ENCODE measurements around the gene NAA60.
A peak's percentile ranks its signal among the peaks of the same experiment; 100 is the strongest.
"Not testable (repeated sequence)": the region's sequence is repeated elsewhere in the genome, so short reads cannot be mapped to it uniquely, and the experiment has no call there.

The NAA60 gene

DNA sequence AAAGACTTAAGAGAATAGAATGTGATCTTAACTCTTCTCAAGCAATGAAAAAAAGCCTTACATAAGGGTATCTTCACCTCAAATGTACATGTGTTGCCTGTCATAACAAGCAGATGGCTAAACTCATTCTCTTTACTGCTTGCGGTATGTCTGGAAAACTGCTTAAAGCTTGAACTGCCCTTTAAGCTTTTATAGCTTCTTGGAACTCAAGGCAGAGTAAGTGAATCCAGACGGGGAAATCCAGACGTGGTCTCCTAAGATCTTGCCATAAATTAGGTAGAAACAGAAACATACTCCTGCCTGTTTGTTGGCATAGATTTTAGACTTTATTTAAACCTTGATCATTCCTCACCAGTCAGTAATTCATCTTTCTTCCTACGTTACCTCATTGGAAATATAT is 76.9 kb downstream of the NAA60 start:
- peaks cover 2% of the 10 kb centered on the region for H3K36me3 ChIP-seq (ENCODE audit: control insufficient read depth, insufficient read depth, low read length)
- no peaks in the 10 kb centered on the region for H3K79me2 ChIP-seq (ENCODE audit: control insufficient read depth, insufficient read depth, low read length)
- no peak for DNase-seq
- no peak overlapping the region for H2BK15ac ChIP-seq (replicated peaks; ENCODE audit: low read depth)
- no peak overlapping the region for H4K8ac ChIP-seq (ENCODE audit: low read depth, low read length)
- H2BK120ac ChIP-seq (ENCODE audit: low read depth, low read length), result no peak overlapping the region
- no peak overlapping the region for H3K27ac ChIP-seq (ENCODE audit: low read depth, low read length)
- H3K4me3 ChIP-seq (ENCODE audit: low read length), result no peak overlapping the region
- no peak overlapping the region for H2AK5ac ChIP-seq (ENCODE audit: low read length)
- no peak overlapping the region for H4K5ac ChIP-seq (ENCODE audit: low read length)
- H3K9ac ChIP-seq (ENCODE audit: low read length), result no peak overlapping the region
- no peak overlapping the region for H3K4ac ChIP-seq (ENCODE audit: low read depth, low read length)
- H3K18ac ChIP-seq (ENCODE audit: low read length), result no peak overlapping the region
- no peaks in the 10 kb centered on the region for H3K27me3 ChIP-seq (ENCODE audit: insufficient read depth, low read length, poor library complexity)
- no peak overlapping the region for H2BK5ac ChIP-seq (ENCODE audit: low read length)
- no peaks in the 10 kb centered on the region for H3K4me1 ChIP-seq (ENCODE audit: control insufficient read depth, low read depth, low read length)
- H3K79me1 ChIP-seq (ENCODE audit: low read length), result no peaks in the 10 kb centered on the region
- WGBS (ENCODE audit: extremely low coverage, insufficient coverage, low lambda C conversion rate), result no CpG with 5 or more reads among the region's 4 CpGs
- no peak overlapping the region for H3K4me2 ChIP-seq (ENCODE audit: low read length)
- H3K56ac ChIP-seq (ENCODE audit: low read length), result no peak overlapping the region
- H3K23ac ChIP-seq (ENCODE audit: low read length), result no peak overlapping the region

- Histone ChIP-seq H4K5ac (ENCODE audit: low read length) (no peak overlapping the region), H2BK5ac (ENCODE audit: low read length) (no peak overlapping the region), H4K8ac (ENCODE audit: low read depth, low read length) (no peak overlapping the region), H3K9ac (ENCODE audit: low read length) (no peak overlapping the region), H2BK120ac (ENCODE audit: low read depth, low read length) (no peak overlapping the region), H3K4me1 (ENCODE audit: control insufficient read depth, low read depth, low read length) (no peaks in the 10 kb centered on the region), H3K56ac (ENCODE audit: low read length) (no peak overlapping the region), H3K23ac (ENCODE audit: low read length) (no peak overlapping the region), H2BK15ac (replicated peaks; ENCODE audit: low read depth) (no peak overlapping the region), H2AK5ac (ENCODE audit: low read length) (no peak overlapping the region), H3K4me2 (ENCODE audit: low read length) (no peak overlapping the region), H3K27ac (ENCODE audit: low read depth, low read length) (no peak overlapping the region), H3K36me3 (ENCODE audit: control insufficient read depth, insufficient read depth, low read length) (peaks cover 2% of the 10 kb centered on the region), H3K4ac (ENCODE audit: low read depth, low read length) (no peak overlapping the region), H3K79me2 (ENCODE audit: control insufficient read depth, insufficient read depth, low read length) (no peaks in the 10 kb centered on the region), H3K4me3 (ENCODE audit: low read length) (no peak overlapping the region), H3K79me1 (ENCODE audit: low read length) (no peaks in the 10 kb centered on the region), H3K27me3 (ENCODE audit: insufficient read depth, low read length, poor library complexity) (no peaks in the 10 kb centered on the region), H3K18ac (ENCODE audit: low read length) (no peak overlapping the region)
- DNase-seq, result peak; percentile 53
- WGBS (ENCODE audit: extremely low coverage, insufficient coverage, low lambda C conversion rate), result no CpG with 5 or more reads among the region's 8 CpGs
Observed at GRCh38 chr16:3520841-3521240, 77.4 kb downstream of the NAA60 start.

DNA sequence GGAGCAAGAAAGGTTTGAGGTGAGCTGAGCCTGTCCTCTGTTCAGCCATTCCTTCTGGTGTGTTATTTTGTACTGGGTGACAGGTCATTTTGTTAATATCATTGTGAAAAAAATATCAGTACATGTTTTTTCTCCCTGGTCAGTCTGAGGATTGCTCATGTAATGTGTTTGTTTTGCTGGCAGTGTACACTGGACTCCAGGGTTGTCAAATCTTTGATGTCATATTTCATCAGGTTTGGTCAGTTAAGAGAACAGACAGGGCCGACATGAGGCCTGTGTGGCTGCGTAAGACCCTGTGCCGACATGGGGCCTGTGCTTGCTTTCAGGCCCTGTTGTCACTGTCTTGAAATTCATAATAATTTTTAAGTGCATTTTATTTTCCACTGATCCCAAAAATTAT is 79.8 kb downstream of the NAA60 start:
- no CpG with 5 or more reads among the region's 3 CpGs for WGBS (ENCODE audit: extremely low coverage, insufficient coverage, low lambda C conversion rate)
- Histone ChIP-seq H3K79me1 (ENCODE audit: low read length) (no peaks in the 10 kb centered on the region), H3K23ac (ENCODE audit: low read length) (no peak overlapping the region), H3K27ac (ENCODE audit: low read depth, low read length) (no peak overlapping the region), H3K36me3 (ENCODE audit: control insufficient read depth, insufficient read depth, low read length) (peaks cover 2% of the 10 kb centered on the region), H2BK5ac (ENCODE audit: low read length) (no peak overlapping the region), H3K9ac (ENCODE audit: low read length) (no peak overlapping the region), H3K4me2 (ENCODE audit: low read length) (no peak overlapping the region), H3K56ac (ENCODE audit: low read length) (no peak overlapping the region), H4K5ac (ENCODE audit: low read length) (no peak overlapping the region), H3K79me2 (ENCODE audit: control insufficient read depth, insufficient read depth, low read length) (no peaks in the 10 kb centered on the region), H3K27me3 (ENCODE audit: insufficient read depth, low read length, poor library complexity) (no peaks in the 10 kb centered on the region), H3K18ac (ENCODE audit: low read length) (no peak overlapping the region), H2BK120ac (ENCODE audit: low read depth, low read length) (no peak overlapping the region), H3K4me3 (ENCODE audit: low read length) (no peak overlapping the region), H2BK15ac (replicated peaks; ENCODE audit: low read depth) (no peak overlapping the region), H3K4ac (ENCODE audit: low read depth, low read length) (no peak overlapping the region), H4K8ac (ENCODE audit: low read depth, low read length) (no peak overlapping the region), H2AK5ac (ENCODE audit: low read length) (no peak overlapping the region), H3K4me1 (ENCODE audit: control insufficient read depth, low read depth, low read length) (no peaks in the 10 kb centered on the region)
- DNase-seq, result no peak

GRCh38 chr16:3525951-3526350 is 82.5 kb downstream of the NAA60 start:
- Histone ChIP-seq H4K5ac (ENCODE audit: low read length) (no peak overlapping the region), H2BK15ac (replicated peaks; ENCODE audit: low read depth) (no peak overlapping the region), H3K79me2 (ENCODE audit: control insufficient read depth, insufficient read depth, low read length) (no peaks in the 10 kb centered on the region), H2BK5ac (ENCODE audit: low read length) (no peak overlapping the region), H3K79me1 (ENCODE audit: low read length) (no peaks in the 10 kb centered on the region), H3K23ac (ENCODE audit: low read length) (no peak overlapping the region), H2AK5ac (ENCODE audit: low read length) (no peak overlapping the region), H3K4me3 (ENCODE audit: low read length) (no peak overlapping the region), H4K8ac (ENCODE audit: low read depth, low read length) (no peak overlapping the region), H3K56ac (ENCODE audit: low read length) (no peak overlapping the region), H3K4me2 (ENCODE audit: low read length) (no peak overlapping the region), H3K36me3 (ENCODE audit: control insufficient read depth, insufficient read depth, low read length) (peaks cover 6% of the 10 kb centered on the region), H3K9ac (ENCODE audit: low read length) (no peak overlapping the region), H3K4ac (ENCODE audit: low read depth, low read length) (no peak overlapping the region), H3K4me1 (ENCODE audit: control insufficient read depth, low read depth, low read length) (no peaks in the 10 kb centered on the region), H2BK120ac (ENCODE audit: low read depth, low read length) (no peak overlapping the region), H3K27ac (ENCODE audit: low read depth, low read length) (no peak overlapping the region), H3K18ac (ENCODE audit: low read length) (no peak overlapping the region), H3K27me3 (ENCODE audit: insufficient read depth, low read length, poor library complexity) (no peaks in the 10 kb centered on the region)
- DNase-seq, result no peak
- WGBS (ENCODE audit: extremely low coverage, insufficient coverage, low lambda C conversion rate), result no CpG with 5 or more reads among the region's 5 CpGs

GRCh38 chr16:3527216-3527829 is 83.8 kb downstream of the NAA60 start:
- not testable (repeated sequence) for H3K9ac ChIP-seq (ENCODE audit: low read length); H3K4ac ChIP-seq (ENCODE audit: low read depth, low read length); H2BK15ac ChIP-seq (replicated peaks; ENCODE audit: low read depth); H3K79me1 ChIP-seq (ENCODE audit: low read length); H2BK5ac ChIP-seq (ENCODE audit: low read length); H3K56ac ChIP-seq (ENCODE audit: low read length); H3K27me3 ChIP-seq (ENCODE audit: insufficient read depth, low read length, poor library complexity); H2BK120ac ChIP-seq (ENCODE audit: low read depth, low read length); H3K23ac ChIP-seq (ENCODE audit: low read length); H3K4me3 ChIP-seq (ENCODE audit: low read length); H3K79me2 ChIP-seq (ENCODE audit: control insufficient read depth, insufficient read depth, low read length); H3K4me2 ChIP-seq (ENCODE audit: low read length); H3K27ac ChIP-seq (ENCODE audit: low read depth, low read length); H4K5ac ChIP-seq (ENCODE audit: low read length); H2AK5ac ChIP-seq (ENCODE audit: low read length); H4K8ac ChIP-seq (ENCODE audit: low read depth, low read length); H3K18ac ChIP-seq (ENCODE audit: low read length); H3K36me3 ChIP-seq (ENCODE audit: control insufficient read depth, insufficient read depth, low read length); H3K4me1 ChIP-seq (ENCODE audit: control insufficient read depth, low read depth, low read length)
- WGBS (ENCODE audit: extremely low coverage, insufficient coverage, low lambda C conversion rate), result no CpG with 5 or more reads among the region's 12 CpGs
- DNase-seq, result peak; percentile 62

GRCh38 chr16:3528406-3528805 is 84.9 kb downstream of the NAA60 start:
- no peak overlapping the region for H2BK15ac ChIP-seq (replicated peaks; ENCODE audit: low read depth)
- H2BK5ac ChIP-seq (ENCODE audit: low read length), result no peak overlapping the region
- H4K5ac ChIP-seq (ENCODE audit: low read length), result no peak overlapping the region
- no peak overlapping the region for H2BK120ac ChIP-seq (ENCODE audit: low read depth, low read length)
- DNase-seq, result no peak
- no peak overlapping the region for H3K9ac ChIP-seq (ENCODE audit: low read length)
- no CpG with 5 or more reads among the region's 2 CpGs for whole genome bisulfite sequencing (ENCODE audit: extremely low coverage, insufficient coverage, low lambda C conversion rate)
- H3K4me1 ChIP-seq (ENCODE audit: control insufficient read depth, low read depth, low read length), result no peaks in the 10 kb centered on the region
- no peaks in the 10 kb centered on the region for H3K79me2 ChIP-seq (ENCODE audit: control insufficient read depth, insufficient read depth, low read length)
- H2AK5ac ChIP-seq (ENCODE audit: low read length), result no peak overlapping the region
- no peak overlapping the region for H4K8ac ChIP-seq (ENCODE audit: low read depth, low read length)
- no peak overlapping the region for H3K4me2 ChIP-seq (ENCODE audit: low read length)
- H3K27me3 ChIP-seq (ENCODE audit: insufficient read depth, low read length, poor library complexity), result no peaks in the 10 kb centered on the region
- no peak overlapping the region for H3K56ac ChIP-seq (ENCODE audit: low read length)
- H3K27ac ChIP-seq (ENCODE audit: low read depth, low read length), result no peak overlapping the region
- no peak overlapping the region for H3K4ac ChIP-seq (ENCODE audit: low read depth, low read length)
- peaks cover 5% of the 10 kb centered on the region for H3K36me3 ChIP-seq (ENCODE audit: control insufficient read depth, insufficient read depth, low read length)
- no peak overlapping the region for H3K18ac ChIP-seq (ENCODE audit: low read length)
- no peak overlapping the region for H3K4me3 ChIP-seq (ENCODE audit: low read length)
- no peaks in the 10 kb centered on the region for H3K79me1 ChIP-seq (ENCODE audit: low read length)
- H3K23ac ChIP-seq (ENCODE audit: low read length), result no peak overlapping the region
